Measurements from ENCODE around the gene C13orf46.

C13orf46 gene

DNA sequence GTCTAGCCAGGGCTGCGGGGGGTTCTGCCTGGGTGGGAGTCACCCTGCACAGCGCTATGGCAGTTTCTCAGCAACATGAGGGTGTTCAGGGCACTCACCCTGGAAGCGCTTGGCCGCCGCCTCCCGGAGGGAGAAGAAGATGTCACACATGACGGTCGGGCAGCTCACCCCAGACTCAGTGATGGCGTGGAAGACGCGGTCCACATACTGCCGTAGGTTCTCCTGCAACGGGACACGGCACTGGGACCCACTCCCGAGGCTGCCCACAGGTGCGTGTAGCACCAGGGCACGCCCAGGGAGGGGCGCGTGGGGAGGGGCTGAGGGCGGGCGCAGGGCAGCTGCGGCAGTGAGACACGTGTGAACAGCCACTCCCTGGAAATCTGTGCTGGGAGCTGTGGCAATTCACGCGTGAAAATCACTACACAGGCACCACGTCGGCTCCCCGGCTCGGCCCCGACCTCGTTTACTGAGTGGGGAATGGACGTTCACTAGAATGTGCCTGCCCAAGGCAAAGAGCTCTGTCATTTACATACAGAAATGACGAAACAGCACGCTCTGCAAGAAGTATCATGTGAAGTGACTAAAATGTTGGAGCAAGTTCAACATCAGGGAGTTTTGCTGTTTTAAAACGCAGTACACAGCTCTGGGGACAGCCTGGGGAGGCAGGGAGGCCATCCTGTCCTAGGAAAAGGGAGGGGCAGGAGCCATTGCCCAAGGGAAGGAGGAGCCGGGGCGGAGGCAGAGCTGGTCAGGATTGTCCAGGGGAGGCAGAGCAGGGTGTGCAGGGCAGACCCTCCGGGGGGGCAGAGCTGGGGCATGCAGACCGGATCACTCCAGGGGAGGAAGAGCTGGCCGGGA lies 41.5 kb upstream of the C13orf46 start:
- ChIA-PET POLR2A (no interaction called here), CTCF (interaction anchor here (0.8 to 1.3 kb wide), 2 partner anchors 9 to 11 kb away, joined by 3 read pairs; no protein-coding TSS in a partner anchor)
- TF ChIP-seq, protein P1, sequence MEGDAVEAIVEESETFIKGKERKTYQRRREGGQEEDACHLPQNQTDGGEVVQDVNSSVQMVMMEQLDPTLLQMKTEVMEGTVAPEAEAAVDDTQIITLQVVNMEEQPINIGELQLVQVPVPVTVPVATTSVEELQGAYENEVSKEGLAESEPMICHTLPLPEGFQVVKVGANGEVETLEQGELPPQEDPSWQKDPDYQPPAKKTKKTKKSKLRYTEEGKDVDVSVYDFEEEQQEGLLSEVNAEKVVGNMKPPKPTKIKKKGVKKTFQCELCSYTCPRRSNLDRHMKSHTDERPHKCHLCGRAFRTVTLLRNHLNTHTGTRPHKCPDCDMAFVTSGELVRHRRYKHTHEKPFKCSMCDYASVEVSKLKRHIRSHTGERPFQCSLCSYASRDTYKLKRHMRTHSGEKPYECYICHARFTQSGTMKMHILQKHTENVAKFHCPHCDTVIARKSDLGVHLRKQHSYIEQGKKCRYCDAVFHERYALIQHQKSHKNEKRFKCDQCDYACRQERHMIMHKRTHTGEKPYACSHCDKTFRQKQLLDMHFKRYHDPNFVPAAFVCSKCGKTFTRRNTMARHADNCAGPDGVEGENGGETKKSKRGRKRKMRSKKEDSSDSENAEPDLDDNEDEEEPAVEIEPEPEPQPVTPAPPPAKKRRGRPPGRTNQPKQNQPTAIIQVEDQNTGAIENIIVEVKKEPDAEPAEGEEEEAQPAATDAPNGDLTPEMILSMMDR (IDR thresholded peaks at IDR 0.05; ENCODE audit: insufficient read depth, low read length, missing control alignments): no peak
- DNase-seq (ENCODE audit: low read depth, low spot score): no peak
- no peak overlapping the region for H3K4me3 ChIP-seq (ENCODE audit: low read depth, low read length)

DNA sequence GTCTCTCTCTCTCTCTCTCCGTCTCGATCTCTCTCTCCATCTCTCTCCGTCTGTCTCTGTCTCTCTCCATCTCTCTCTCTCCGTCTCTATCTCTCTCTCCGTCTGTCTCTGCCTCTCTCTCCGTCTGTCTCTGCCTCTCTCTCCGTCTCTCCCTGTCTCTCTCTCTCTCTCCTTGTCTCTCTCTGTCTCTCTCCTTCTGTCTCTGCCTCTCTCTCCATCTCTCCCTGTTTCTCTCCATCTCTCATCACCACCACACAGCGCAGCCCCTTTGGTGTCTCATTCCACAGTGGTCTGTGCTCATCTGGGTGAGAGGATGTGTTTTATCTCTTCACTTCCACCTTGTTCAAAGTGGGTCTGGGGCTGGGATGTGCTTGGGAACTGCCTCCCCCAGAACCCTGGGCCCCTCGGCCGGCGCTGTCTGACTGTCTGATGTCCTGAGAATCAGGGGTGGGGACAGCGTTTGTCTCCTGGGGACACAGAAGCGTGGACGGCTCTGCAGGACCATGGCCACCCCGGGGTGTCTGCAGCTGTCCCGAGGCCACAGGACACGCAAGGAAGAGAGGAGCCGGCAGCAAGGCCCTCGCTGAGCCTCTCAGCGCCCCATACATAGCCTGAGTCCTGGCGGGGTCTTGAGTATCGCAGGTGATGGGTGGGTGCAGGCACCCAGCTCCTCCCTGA lies 40.2 kb upstream of the C13orf46 start:
- POLR2A ChIA-PET: no interaction called here
- DNase-seq (ENCODE audit: low read depth, low spot score): no peak
- no peak overlapping the region for H3K4me3 ChIP-seq (ENCODE audit: low read depth, low read length)
- TF ChIP-seq, protein P1 (IDR thresholded peaks at IDR 0.05; ENCODE audit: insufficient read depth, low read length, missing control alignments): no peak
- CTCF ChIA-PET: interaction anchor here (1.3 kb wide), 1 partner anchor 10 kb away, joined by 3 read pairs; no protein-coding TSS in a partner anchor

DNA sequence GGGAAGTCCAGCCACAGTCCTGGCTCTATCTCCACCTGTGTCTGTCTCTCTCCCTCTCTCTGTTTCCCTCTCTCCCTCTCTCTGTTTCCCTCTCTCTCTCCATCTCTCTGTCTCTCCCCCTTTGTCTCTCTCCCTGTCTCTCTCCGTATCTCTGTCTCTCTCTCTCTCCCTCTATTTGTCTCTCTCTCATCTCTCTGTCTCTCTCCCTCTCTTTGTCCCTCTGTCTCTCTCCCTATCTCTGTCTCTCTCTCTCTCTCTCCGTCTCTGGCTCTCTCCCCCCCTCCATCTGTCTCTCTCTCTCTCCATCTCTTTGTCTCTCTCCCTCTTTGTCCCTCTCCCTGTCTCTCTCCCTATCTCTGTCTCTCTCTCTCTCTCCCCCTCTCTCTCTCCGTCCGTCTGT lies 39.5 kb upstream of the C13orf46 start:
- H3K4me3 ChIP-seq (ENCODE audit: low read depth, low read length): no peak overlapping the region
- no peak for DNase-seq (ENCODE audit: low read depth, low spot score)
- TF ChIP-seq, protein P1 (IDR thresholded peaks at IDR 0.05; ENCODE audit: insufficient read depth, low read length, missing control alignments): no peak
- POLR2A ChIA-PET: no interaction called here
- CTCF ChIA-PET: no interaction called here

- TF ChIP-seq, protein P1 (IDR thresholded peaks at IDR 0.05; ENCODE audit: insufficient read depth, low read length, missing control alignments): no peak
- DNase-seq (ENCODE audit: low read depth, low spot score): no peak
- no peak overlapping the region for H3K4me3 ChIP-seq (ENCODE audit: low read depth, low read length)
- CTCF ChIA-PET: no interaction called here
- POLR2A ChIA-PET: no interaction called here
Observed at GRCh38 chr13:114012921-114013320, 39.0 kb upstream of the C13orf46 start.

DNA sequence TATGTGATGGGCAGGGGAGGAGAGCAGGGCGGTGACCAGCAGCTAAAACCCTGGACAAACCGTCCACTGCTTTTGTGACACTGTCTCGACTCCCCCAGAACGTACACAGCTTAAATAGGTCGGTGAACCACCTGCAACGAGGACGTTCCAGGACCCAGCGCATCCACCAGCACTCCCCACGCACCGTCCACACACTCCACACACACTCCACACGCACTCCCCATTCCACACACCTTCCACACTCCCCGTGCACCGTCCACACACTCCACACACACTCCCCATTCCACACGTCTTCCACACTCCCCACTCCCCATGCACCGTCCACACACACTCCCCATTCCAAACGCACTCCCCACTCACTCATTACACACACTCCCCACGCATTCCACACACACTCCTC lies 38.3 kb upstream of the C13orf46 start:
- TF ChIP-seq, protein P1 (IDR thresholded peaks at IDR 0.05; ENCODE audit: insufficient read depth, low read length, missing control alignments): no peak
- CTCF ChIA-PET: no interaction called here
- POLR2A ChIA-PET: no interaction called here
- DNase-seq (ENCODE audit: low read depth, low spot score): no peak
- H3K4me3 ChIP-seq (ENCODE audit: low read depth, low read length): no peak overlapping the region

DNA sequence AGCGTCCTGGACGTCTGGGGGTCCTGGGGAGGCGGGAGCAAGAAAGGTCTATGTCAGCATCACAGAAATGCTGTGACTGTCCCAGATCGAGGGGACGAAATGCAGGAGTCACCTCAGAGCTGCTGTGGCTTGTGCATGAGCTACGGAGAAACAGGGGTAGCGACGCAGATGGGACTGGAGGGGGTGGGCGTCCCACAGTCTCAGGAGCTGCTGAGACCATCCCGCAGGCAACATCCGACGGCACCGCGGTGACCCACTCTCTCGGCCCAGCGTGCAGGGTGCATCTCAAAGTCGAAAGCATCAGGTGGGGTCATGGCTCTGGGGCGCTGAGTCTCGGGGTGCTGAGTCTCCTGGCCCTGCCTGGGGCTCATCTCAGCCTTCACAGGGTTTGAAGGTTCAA lies 37.4 kb upstream of the C13orf46 start:
- DNase-seq (ENCODE audit: low read depth, low spot score): no peak
- H3K4me3 ChIP-seq (ENCODE audit: low read depth, low read length): no peak overlapping the region
- TF ChIP-seq, protein P1 (IDR thresholded peaks at IDR 0.05; ENCODE audit: insufficient read depth, low read length, missing control alignments): no peak
- ChIA-PET CTCF (no interaction called here), POLR2A (no interaction called here)
